Measurements from ENCODE around the gene PRPF6.

DNA sequence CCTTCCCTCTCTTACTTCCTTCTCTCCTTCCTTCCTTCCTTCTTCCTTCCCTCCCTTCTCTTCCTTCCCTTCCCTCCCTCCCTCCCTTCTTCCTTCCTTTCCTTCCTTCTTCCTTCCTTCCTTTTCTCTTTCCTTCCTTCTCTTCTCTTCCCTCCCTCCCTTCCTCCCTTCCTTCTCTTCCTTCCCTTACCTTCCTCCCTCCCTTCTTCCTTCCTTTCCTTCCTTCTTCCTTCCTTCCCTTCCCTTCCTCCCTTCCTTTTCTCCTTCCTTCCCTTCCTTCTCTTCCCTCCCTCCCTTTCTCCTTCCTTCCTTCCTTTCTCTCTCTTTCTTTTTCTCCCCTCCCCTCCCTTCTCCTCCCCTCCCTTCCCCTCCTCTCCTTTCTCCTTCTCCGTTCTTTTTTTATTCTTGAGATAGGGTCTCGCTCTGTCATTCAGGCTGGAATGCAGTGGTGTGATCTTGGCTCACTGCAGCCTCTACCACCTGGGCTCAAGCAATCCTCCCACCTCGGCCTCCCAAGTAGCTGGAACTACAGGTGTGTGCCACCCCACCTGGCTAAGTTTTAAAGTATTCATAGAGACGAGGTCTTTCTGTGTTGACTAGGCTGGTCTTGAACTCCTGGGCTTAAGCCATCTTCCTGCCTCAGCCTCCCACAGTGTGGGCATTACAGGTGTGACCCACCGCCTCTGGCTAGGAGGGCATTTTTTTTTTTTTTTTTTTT, 10.1 kb upstream of the PRPF6 start:
- TF ChIP-seq, protein P1, sequence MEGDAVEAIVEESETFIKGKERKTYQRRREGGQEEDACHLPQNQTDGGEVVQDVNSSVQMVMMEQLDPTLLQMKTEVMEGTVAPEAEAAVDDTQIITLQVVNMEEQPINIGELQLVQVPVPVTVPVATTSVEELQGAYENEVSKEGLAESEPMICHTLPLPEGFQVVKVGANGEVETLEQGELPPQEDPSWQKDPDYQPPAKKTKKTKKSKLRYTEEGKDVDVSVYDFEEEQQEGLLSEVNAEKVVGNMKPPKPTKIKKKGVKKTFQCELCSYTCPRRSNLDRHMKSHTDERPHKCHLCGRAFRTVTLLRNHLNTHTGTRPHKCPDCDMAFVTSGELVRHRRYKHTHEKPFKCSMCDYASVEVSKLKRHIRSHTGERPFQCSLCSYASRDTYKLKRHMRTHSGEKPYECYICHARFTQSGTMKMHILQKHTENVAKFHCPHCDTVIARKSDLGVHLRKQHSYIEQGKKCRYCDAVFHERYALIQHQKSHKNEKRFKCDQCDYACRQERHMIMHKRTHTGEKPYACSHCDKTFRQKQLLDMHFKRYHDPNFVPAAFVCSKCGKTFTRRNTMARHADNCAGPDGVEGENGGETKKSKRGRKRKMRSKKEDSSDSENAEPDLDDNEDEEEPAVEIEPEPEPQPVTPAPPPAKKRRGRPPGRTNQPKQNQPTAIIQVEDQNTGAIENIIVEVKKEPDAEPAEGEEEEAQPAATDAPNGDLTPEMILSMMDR (IDR thresholded peaks at IDR 0.05; ENCODE audit: extremely low read depth in 1 of 2, insufficient read depth in 1 of 2, low read depth in 1 of 2, low read length in 2 of 2), result no peak
- TF ChIP-seq MYC (IDR thresholded peaks at IDR 0.05; ENCODE audit: low read depth, low read length), result no peak
